H1 (cell line): ENCODE data around the gene AKR1C1. TPM values are rescaled to one million over a fixed set of nuclear protein-coding genes. Genes with fewer than 3 reads are reported as not detected.

ENCODE experiments used
- CTCF ChIA-PET: fragments of 300-600 bp; sonication (Branson Sonifier 250); formaldehyde crosslinking; loops from one replicate; lab custom pipeline; 2021; ENCODE audit not compliant: partially characterized antibody; lab: Charles Lee
- POLR2A ChIA-PET: fragments of 300-600 bp; sonication (Branson Sonifier 250); formaldehyde crosslinking; loops from one replicate; lab custom pipeline; 2021; ENCODE audit warnings: inconsistent platforms; ENCODE audit not compliant: partially characterized antibody; lab: Charles Lee
- DNase-seq, 2 experiments: peaks; one replicate each; pipeline versions ENCODE4 v3.0.0 to v3.0.0-alpha.2; 2010 to 2022; ENCODE audit warnings: low spot score in 2 of 2, low read depth in 1 of 2, mixed read lengths in 1 of 2
- FAIRE-seq: peaks from 2 replicates; lab custom pipeline; 2011; peaks lifted over from hg19 to GRCh38; lab: Jason Lieb, UNC
- H2AFZ ChIP-seq: 2 replicates; pipeline ENCODE4 v1.8.1; 2012; ENCODE audit warnings: low read length, inconsistent platforms
- H2AK5ac ChIP-seq: 2 replicates; pipeline ENCODE4 v1.6.1; 2013; ENCODE audit warnings: low read depth, low read length
- H2BK120ac ChIP-seq: replicated peaks from 2 replicates; pipeline ENCODE3; 2013; ENCODE audit warnings: low read depth, low read length, inconsistent platforms
- H2BK12ac ChIP-seq: 2 replicates; pipeline ENCODE4 v1.6.1; 2013; ENCODE audit warnings: low read depth, low read length
- H2BK15ac ChIP-seq: 2 replicates; pipeline ENCODE4 v1.6.1; 2013; ENCODE audit warnings: low read length
- H2BK20ac ChIP-seq: 2 replicates; pipeline ENCODE4 v1.6.1; 2013; ENCODE audit warnings: low read length
- H2BK5ac ChIP-seq: 2 replicates; pipeline ENCODE4 v1.6.1; 2013; ENCODE audit warnings: low read depth, low read length
- H3K14ac ChIP-seq: 2 replicates; pipeline ENCODE4 v1.6.1; 2013; ENCODE audit warnings: inconsistent platforms; ENCODE audit not compliant: insufficient read length
- H3K18ac ChIP-seq: 2 replicates; pipeline ENCODE4 v1.6.1; 2013; ENCODE audit warnings: low read length; ENCODE audit errors: extremely low read depth
- H3K23ac ChIP-seq: 2 replicates; pipeline ENCODE4 v1.6.1; 2013; ENCODE audit warnings: inconsistent platforms; ENCODE audit not compliant: insufficient read length
- H3K23me2 ChIP-seq: 2 replicates; pipeline ENCODE4 v1.6.1; 2013; ENCODE audit warnings: low read depth, low read length
- H3K27ac ChIP-seq: 2 replicates; pipeline ENCODE4 v1.6.1; 2011; ENCODE audit warnings: low read depth, low read length, inconsistent platforms
- H3K27me3 ChIP-seq, 4 experiments: replicated peaks in 1 of 4; 1 replicate in 1 of 4; 2 replicates in 3 of 4; pipeline versions ENCODE4 v1.6.1 to v1.8.1; 2011 to 2013; ENCODE audit warnings: low read length in 3 of 4, mild to moderate bottlenecking in 3 of 4, inconsistent platforms in 2 of 4, mixed read lengths in 2 of 4, moderate library complexity in 1 of 4; ENCODE audit not compliant: control insufficient read depth in 3 of 4, insufficient read depth in 3 of 4; ENCODE audit errors: extremely low read depth in 1 of 4
- H3K36me3 ChIP-seq, 4 experiments: 2 replicates each; pipeline versions ENCODE4 v1.6.1 to v1.8.1; 2011 to 2013; ENCODE audit warnings: mild to moderate bottlenecking in 4 of 4, low read length in 3 of 4, moderate library complexity in 2 of 4, control low read depth in 1 of 4, inconsistent platforms in 1 of 4; ENCODE audit not compliant: insufficient read depth in 4 of 4, control insufficient read depth in 2 of 4
- H3K4ac ChIP-seq: replicated peaks from 2 replicates; pipeline ENCODE3; 2013; ENCODE audit warnings: low read length, low read depth, mixed read lengths, inconsistent platforms; ENCODE audit not compliant: insufficient read length
- H3K4me1 ChIP-seq, 4 experiments: replicated peaks in 1 of 4; 1 replicate in 1 of 4; 2 replicates in 3 of 4; pipeline versions ENCODE4 v1.6.1 to v1.8.1; 2011 to 2013; ENCODE audit warnings: low read length in 3 of 4, inconsistent platforms in 2 of 4, mixed read lengths in 1 of 4; ENCODE audit not compliant: insufficient read depth in 4 of 4, control insufficient read depth in 3 of 4
- H3K4me2 ChIP-seq, 2 experiments: 2 replicates each; pipeline versions ENCODE4 v1.6.1 to v1.8.1; 2011 to 2013; ENCODE audit warnings: low read depth in 2 of 2, low read length in 2 of 2, control low read depth in 1 of 2, inconsistent platforms in 1 of 2, mild to moderate bottlenecking in 1 of 2; ENCODE audit not compliant: insufficient read depth in 1 of 2
- H3K4me3 ChIP-seq, 4 experiments: fragments of 200-600, 300-600 bp in 1 of 4; sonication (generic), shearing (Covaris generic), sonication (Bioruptor Twin) in 1 of 4; 2 replicates each; pipeline versions ENCODE4 v1.5.1 to v1.8.1; 2011 to 2016; ENCODE audit warnings: low read length in 4 of 4, low read depth in 3 of 4, control low read depth in 2 of 4, inconsistent platforms in 2 of 4, mild to moderate bottlenecking in 2 of 4, mixed read lengths in 1 of 4, moderate library complexity in 1 of 4; ENCODE audit not compliant: insufficient read depth in 2 of 4; ENCODE audit errors: extremely low read depth in 1 of 4
- H3K56ac ChIP-seq: replicated peaks from 2 replicates; pipeline ENCODE3; 2013; ENCODE audit warnings: low read depth, mild to moderate bottlenecking, mixed read lengths, low read length, inconsistent platforms; ENCODE audit not compliant: insufficient read length
- H3K79me1 ChIP-seq: 2 replicates; pipeline ENCODE4 v1.6.1; 2013; ENCODE audit warnings: low read depth, low read length, control low read depth
- H3K79me2 ChIP-seq, 2 experiments: 2 replicates each; pipeline versions ENCODE4 v1.6.1 to v1.8.1; 2012 to 2013; ENCODE audit warnings: low read length in 2 of 2, mild to moderate bottlenecking in 2 of 2, inconsistent platforms in 1 of 2; ENCODE audit not compliant: insufficient read depth in 2 of 2, control insufficient read depth in 1 of 2
- H3K9ac ChIP-seq, 4 experiments: replicated peaks in 1 of 4; 1 replicate in 1 of 4; 2 replicates in 3 of 4; pipeline versions ENCODE4 v1.6.1 to v1.8.1; 2011 to 2013; ENCODE audit warnings: low read depth in 3 of 4, low read length in 3 of 4, control low read depth in 2 of 4, mild to moderate bottlenecking in 2 of 4, moderate library complexity in 2 of 4, inconsistent platforms in 1 of 4; ENCODE audit errors: extremely low read depth in 1 of 4
- H3K9me3 ChIP-seq, 2 experiments: 2 replicates each; pipeline versions ENCODE4 v1.6.1 to v1.8.1; 2012 to 2013; ENCODE audit warnings: mild to moderate bottlenecking in 2 of 2, moderate library complexity in 2 of 2, control low read depth in 1 of 2, inconsistent platforms in 1 of 2, low read depth in 1 of 2, low read length in 1 of 2, mixed read lengths in 1 of 2; ENCODE audit not compliant: insufficient read depth in 2 of 2
- H4K20me1 ChIP-seq, 2 experiments: replicated peaks in 1 of 2; 2 replicates each; pipeline versions ENCODE3 to v1.8.1; 2011 to 2013; ENCODE audit warnings: inconsistent platforms in 2 of 2, low read length in 2 of 2, mild to moderate bottlenecking in 1 of 2; ENCODE audit not compliant: insufficient read depth in 2 of 2, control insufficient read depth in 1 of 2
- H4K5ac ChIP-seq: 2 replicates; pipeline ENCODE4 v1.6.1; 2013; ENCODE audit warnings: low read length, low read depth, mixed read lengths, inconsistent platforms; ENCODE audit not compliant: insufficient read length
- H4K8ac ChIP-seq: 2 replicates; pipeline ENCODE4 v1.8.0; 2013; ENCODE audit warnings: mild to moderate bottlenecking, moderate library complexity, low read length, inconsistent platforms; ENCODE audit not compliant: insufficient read depth; ENCODE audit errors: extremely low read depth
- H4K91ac ChIP-seq: replicated peaks from 2 replicates; pipeline ENCODE3; 2013; ENCODE audit warnings: low read length, mixed read lengths, inconsistent platforms; ENCODE audit not compliant: insufficient read length
- BACH1 ChIP-seq: IDR thresholded peaks from 2 replicates; pipeline ENCODE4 v1.6.1; 2012; ENCODE audit warnings: low read length, improper control_type of control experiment
- EZH2 ChIP-seq: fragments of 200-600 bp; sonication (generic); IDR thresholded peaks from 2 replicates; pipeline ENCODE4 v1.7.1; 2012; ENCODE audit warnings: low read depth, mild to moderate bottlenecking, moderate library complexity, low read length, inconsistent platforms; ENCODE audit not compliant: severe bottlenecking
- GABPA ChIP-seq: IDR thresholded peaks from 2 replicates; pipeline ENCODE4 v1.6.1; 2011; ENCODE audit warnings: mild to moderate bottlenecking, low read length, moderate library complexity, borderline replicate concordance; ENCODE audit not compliant: insufficient read depth
- RFX5 ChIP-seq: IDR thresholded peaks from 2 replicates; pipeline ENCODE4 v1.6.1; 2011; ENCODE audit warnings: low read depth, low read length, improper control_type of control experiment, borderline replicate concordance
- RNF2 ChIP-seq: fragments of 200-900, 300-1000 bp; sonication (generic); IDR thresholded peaks from 2 replicates; pipeline ENCODE4 v1.7.1; 2016; ENCODE audit warnings: borderline replicate concordance, low read depth, mild to moderate bottlenecking, antibody characterized with exemption, low read length; ENCODE audit not compliant: poor library complexity, severe bottlenecking; ENCODE audit errors: missing control alignments
- SIN3A ChIP-seq, 2 experiments: IDR thresholded peaks in 1 of 2; conservative IDR thresholded peaks in 1 of 2; 2 replicates each; pipeline ENCODE4 v1.6.1; 2011 to 2012; ENCODE audit warnings: low read length in 2 of 2, improper control_type of control experiment in 1 of 2, low read depth in 1 of 2, mild to moderate bottlenecking in 1 of 2
- SP1 ChIP-seq: IDR thresholded peaks from 2 replicates; pipeline ENCODE4 v1.6.1; 2011; ENCODE audit warnings: low read depth, low read length
- SRF ChIP-seq: IDR thresholded peaks from 2 replicates; pipeline ENCODE4 v1.6.1; 2011; ENCODE audit warnings: mild to moderate bottlenecking, low read depth, low read length, moderate library complexity
- SUZ12 ChIP-seq: fragments of 200-600 bp; sonication (generic); IDR thresholded peaks from 2 replicates; pipeline ENCODE4 v1.6.1; 2012; ENCODE audit warnings: mild to moderate bottlenecking, inconsistent platforms, low read length, moderate library complexity, mixed read lengths
- TBP ChIP-seq: IDR thresholded peaks from 2 replicates; pipeline ENCODE4 v1.6.1; 2011; ENCODE audit warnings: low read depth, low read length, improper control_type of control experiment
- TCF12 ChIP-seq: IDR thresholded peaks from 2 replicates; pipeline ENCODE4 v1.6.1; 2011; ENCODE audit warnings: low read depth, mild to moderate bottlenecking, low read length
- YY1 ChIP-seq: IDR thresholded peaks from 2 replicates; pipeline ENCODE4 v1.6.1; 2011; ENCODE audit warnings: low read depth, mild to moderate bottlenecking, low read length
- WGBS, 2 experiments: shearing (Covaris generic) in 1 of 2; methylation state at CpG; one replicate each; pipeline versions ENCODE4 v1.1.6 to v1.1.7; 2013 to 2015; ENCODE audit warnings: low lambda C conversion rate in 2 of 2, mixed read lengths in 2 of 2, inconsistent platforms in 1 of 2, low coverage in 1 of 2, missing lambda C conversion rate in 1 of 2; ENCODE audit not compliant: insufficient replicate concordance in 2 of 2, insufficient coverage in 1 of 2, insufficient read length in 1 of 2; ENCODE audit errors: extremely low coverage in 1 of 2, missing lambda C conversion rate in 1 of 2; 5-methylcytosine and 5-hydroxymethylcytosine counted together
- polyA plus RNA-seq, 7 experiments: library from polyadenylated mRNA; depleted of rRNA in 3 of 7; stranded (reverse) in 5 of 7; unstranded in 2 of 7; fragments of >200 nt in 5 of 7; fragments of 200-250 nt in 2 of 7; gene quantifications; 1 replicate in 5 of 7; 2 replicates in 1 of 7; 4 replicates in 1 of 7; pipeline versions ENCODE4 v1.2.1 to v1.2.3, GENCODE V29; 2011 to 2013; ENCODE audit warnings: missing spikeins in 2 of 7, mixed read lengths in 2 of 7
- total RNA-seq: library from RNA; stranded (reverse); fragmentation: NEBNext Ultra II Directional; extraction: Animal tissue kit (Norgen Biotek cat#: 25700); gene quantifications from 2 replicates; pipeline ENCODE4 v1.2.1, GENCODE V29; 2021
- TF ChIP-seq, protein P1 (sequence below): IDR thresholded peaks from 2 replicates; pipeline ENCODE4 v1.6.1; 2012; ENCODE audit warnings: inconsistent platforms

Gene AKR1C1
- total and polyA plus RNA-seq, 2 of the 8 experiments (the other 6 are each of a cell fraction or from before 2014, with no cell fraction given) = 1.4 to 2.1 TPM

DNA sequence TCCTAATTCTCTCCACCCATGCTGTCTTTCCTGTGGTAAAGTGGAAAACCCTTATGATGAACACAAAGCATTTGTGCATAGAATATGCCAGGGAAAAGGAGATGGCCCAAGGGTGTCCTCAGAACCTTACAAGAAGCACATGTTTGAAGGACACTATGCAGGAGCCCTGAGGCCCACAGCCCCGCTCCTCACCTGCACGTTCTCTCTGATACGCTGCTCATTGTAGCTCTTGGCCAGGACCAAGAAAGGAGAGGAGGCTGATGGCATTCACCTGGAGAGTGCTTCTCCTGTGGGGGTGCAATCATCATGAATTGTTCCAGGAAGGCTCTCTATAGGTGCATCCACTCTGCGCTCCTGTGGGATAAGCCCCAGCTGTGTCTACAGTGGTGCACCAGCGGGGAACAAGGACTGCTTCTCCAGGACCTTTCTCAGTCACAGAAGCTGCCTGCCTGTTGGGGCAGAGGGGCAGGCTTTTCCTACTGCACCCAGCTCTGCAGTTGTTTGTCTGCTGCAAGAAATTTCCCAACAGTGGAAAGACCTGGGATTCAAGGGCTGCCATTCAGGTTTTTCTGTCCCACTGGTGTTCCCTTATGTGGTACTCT is 20.5 kb downstream of the AKR1C1 start:
- no peak overlapping the region for H2BK5ac ChIP-seq
- WGBS, 2 experiments = 96% methylated on average over 5 of the region's 5 CpGs; no CpG with 5 or more reads in 1 of the 2 experiments
- DNase-seq = no peak
- H2BK15ac ChIP-seq = no peak overlapping the region
- H3K79me1 ChIP-seq = no peaks in the 10 kb centered on the region
- no peak overlapping the region for H3K18ac ChIP-seq
- no peak overlapping the region for H3K27ac ChIP-seq
- no peaks in the 10 kb centered on the region for H3K79me2 ChIP-seq
- no peak overlapping the region for H3K9ac ChIP-seq
- H4K20me1 ChIP-seq = no peaks in the 10 kb centered on the region
- H2BK12ac ChIP-seq = no peak overlapping the region
- CTCF ChIA-PET = interaction anchor here (1.3 to 5.5 kb wide), 6 partner anchors 18 to 449 kb away, joined by 3 to 86 read pairs (median 6); no protein-coding TSS in a partner anchor
- H2AFZ ChIP-seq = no peak overlapping the region
- no peak overlapping the region for H2BK20ac ChIP-seq
- H3K56ac ChIP-seq = no peak overlapping the region
- H2AK5ac ChIP-seq = no peak overlapping the region
- no peaks in the 10 kb centered on the region for H3K23me2 ChIP-seq
- H3K27me3 ChIP-seq = no peaks in the 10 kb centered on the region
- POLR2A ChIA-PET = no interaction called here
- no peak overlapping the region for H4K8ac ChIP-seq
- no peak overlapping the region for H4K91ac ChIP-seq
- no peak overlapping the region for H3K23ac ChIP-seq
- no peak overlapping the region for H3K4me2 ChIP-seq
- FAIRE-seq = no peak
- no peak overlapping the region for H2BK120ac ChIP-seq
- no peak overlapping the region for H3K14ac ChIP-seq
- no peak overlapping the region for H4K5ac ChIP-seq
- H3K4ac ChIP-seq = no peak overlapping the region
- H3K9me3 ChIP-seq = no peaks in the 10 kb centered on the region; a peak in 1 of 4 replicates
- no peak overlapping the region for H3K4me3 ChIP-seq
- H3K36me3 ChIP-seq = no peaks in the 10 kb centered on the region
- peaks cover 4 to 7% (median 4%) of the 10 kb centered on the region in 4 experiments; a peak in 6 of 7 replicates for H3K4me1 ChIP-seq
- no peak for TF ChIP-seq YY1
- TF ChIP-seq SIN3A (conservative IDR thresholded peaks at IDR 0.05 in 1 of 2, IDR thresholded peaks at IDR 0.05 in 1 of 2; ENCODE audit: low read depth in 1 of 2, low read length in 2 of 2) = no peak
- no peak for TF ChIP-seq TCF12
- TF ChIP-seq RNF2 = no peak
- TF ChIP-seq RFX5 = no peak
- TF ChIP-seq GABPA = no peak
- TF ChIP-seq BACH1 = no peak
- TF ChIP-seq SUZ12 = no peak
- no peak for TF ChIP-seq TBP
- TF ChIP-seq, protein P1, sequence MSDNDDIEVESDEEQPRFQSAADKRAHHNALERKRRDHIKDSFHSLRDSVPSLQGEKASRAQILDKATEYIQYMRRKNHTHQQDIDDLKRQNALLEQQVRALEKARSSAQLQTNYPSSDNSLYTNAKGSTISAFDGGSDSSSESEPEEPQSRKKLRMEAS = no peak
- TF ChIP-seq EZH2 = no peak
- no peak for TF ChIP-seq SP1
- no peak for TF ChIP-seq SRF
